GM23338 (cell line): ENCODE results near the gene LRRC3C.

ENCODE experiments used
- CREB1 ChIP-seq: fragments of 250-450 bp; sonication (Bioruptor Pico); IDR thresholded peaks from 2 replicates; pipeline ENCODE4 v1.5.0; 2020; ENCODE audit warnings: low read depth, mild to moderate bottlenecking, moderate library complexity
- CTCF ChIP-seq, 2 experiments: fragments of 200-600 bp in 1 of 2; sonication (generic) in 1 of 2; conservative IDR thresholded peaks; 2 replicates each; pipeline versions ENCODE4 v1.5.1 to v1.6.1; 2016 to 2017; ENCODE audit warnings: antibody characterized with exemption in 2 of 2, low read depth in 2 of 2, mild to moderate bottlenecking in 2 of 2, moderate library complexity in 1 of 2
- EZH2 ChIP-seq: fragments of 200-600 bp; sonication (generic); IDR thresholded peaks from one replicate; pipeline ENCODE4 v1.8.0; 2017; ENCODE audit warnings: antibody characterized with exemption, mild to moderate bottlenecking, low read depth; ENCODE audit not compliant: unreplicated experiment
- EZH2phosphoT487 ChIP-seq: fragments of 200-600 bp; sonication (generic); IDR thresholded peaks from one replicate; pipeline ENCODE4 v1.8.1; 2018; ENCODE audit warnings: antibody characterized with exemption; ENCODE audit not compliant: unreplicated experiment
- POLR2AphosphoS5 ChIP-seq: IDR thresholded peaks from 2 replicates; pipeline ENCODE4 v1.6.1; 2016; ENCODE audit warnings: antibody characterized with exemption, low read depth
- REST ChIP-seq: IDR thresholded peaks from one replicate; pipeline ENCODE4 v1.6.1; 2018; ENCODE audit warnings: antibody characterized with exemption; ENCODE audit not compliant: unreplicated experiment
- ZNF462 ChIP-seq: fragments of 250-450 bp; sonication (Bioruptor Pico); IDR thresholded peaks from 2 replicates; pipeline ENCODE4 v1.5.0; 2020; ENCODE audit warnings: mild to moderate bottlenecking, moderate library complexity

GRCh38 chr17:39951924-39952679, 24.6 kb downstream of the LRRC3C start:
- TF ChIP-seq CTCF (conservative IDR thresholded peaks at IDR 0.05; ENCODE audit: low read depth in 2 of 2) (no peak), EZH2phosphoT487 (no peak), POLR2AphosphoS5 (no peak), EZH2 (no peak), REST (no peak), ZNF462 (CRISPR knock-in tag) (no peak), CREB1 (no peak)
